B cell (primary cell): Measurements from ENCODE around the gene NFATC1. TPM values are rescaled to one million over a fixed set of nuclear protein-coding genes. Genes with fewer than 3 reads are reported as not detected.

Source experiments
- ATAC-seq: fragments of 200-7000 bp; cut with Tn5 transposase; one replicate; pipeline ENCODE4 v1.10.0; 2021; ENCODE audit warnings: low read depth, mild to moderate bottlenecking, moderate number of reproducible peaks, moderate library complexity
- CTCF ChIA-PET: fragments of 350-600 bp; sonication (Branson Sonifier 250); formaldehyde crosslinking; loops from one replicate; lab custom pipeline; 2021; ENCODE audit warnings: antibody characterized with exemption, inconsistent platforms; lab: Charles Lee
- POLR2A ChIA-PET: fragments of 350-600 bp; sonication (Branson Sonifier 250); formaldehyde crosslinking; loops from one replicate; lab custom pipeline; 2021; ENCODE audit warnings: antibody characterized with exemption; lab: Charles Lee
- DNase-seq: peaks from one replicate; pipeline ENCODE4 v3.0.0; 2013
- H2AFZ ChIP-seq: 2 replicates; pipeline ENCODE4 v1.6.1; 2012; ENCODE audit warnings: mild to moderate bottlenecking, low read depth, low read length; ENCODE audit not compliant: insufficient read depth, poor library complexity, severe bottlenecking
- H3K27ac ChIP-seq, 2 donors: 1 replicate in 1 of 2; 2 replicates in 1 of 2; pipeline ENCODE4 v1.5.1; 2012 to 2013; ENCODE audit warnings: low read length in 2 of 2, mild to moderate bottlenecking in 2 of 2, moderate library complexity in 1 of 2
- H3K27me3 ChIP-seq, 4 experiments: fragments of 200-600 bp in 1 of 4; sonication (generic) in 1 of 4; replicated peaks in 1 of 4; 1 replicate in 2 of 4; 2 replicates in 2 of 4; pipeline versions ENCODE4 v1.6.1 to v1.7.0; 2013 to 2016; ENCODE audit warnings: low read length in 3 of 4, mild to moderate bottlenecking in 2 of 4, mixed read lengths in 1 of 4, moderate library complexity in 1 of 4; ENCODE audit not compliant: insufficient read depth in 4 of 4, control insufficient read depth in 3 of 4; ENCODE audit errors: control extremely low read depth in 1 of 4
- H3K36me3 ChIP-seq, 2 experiments: replicated peaks in 1 of 2; 1 replicate in 1 of 2; 2 replicates in 1 of 2; pipeline versions ENCODE4 v1.6.1 to v1.7.1; 2013; ENCODE audit warnings: low read length in 1 of 2; ENCODE audit not compliant: insufficient read depth in 2 of 2, control insufficient read depth in 1 of 2; ENCODE audit errors: control extremely low read depth in 1 of 2, extremely low read depth in 1 of 2
- H3K4me1 ChIP-seq, 2 donors: fragments of 200-600 bp in 1 of 2; sonication (generic) in 1 of 2; 1 replicate in 1 of 2; 2 replicates in 1 of 2; pipeline versions ENCODE4 v1.5.1 to v1.6.1; 2013 to 2017; ENCODE audit warnings: low read length in 2 of 2; ENCODE audit not compliant: control insufficient read depth in 2 of 2, insufficient read depth in 2 of 2
- H3K4me2 ChIP-seq: replicated peaks from 2 replicates; pipeline ENCODE3; 2012; ENCODE audit warnings: mild to moderate bottlenecking, low read depth, low read length; ENCODE audit not compliant: poor library complexity, severe bottlenecking
- H3K4me3 ChIP-seq, 5 experiments: fragments of 200-600 bp in 1 of 5; sonication (generic) in 1 of 5; 1 replicate in 3 of 5; 2 replicates in 2 of 5; pipeline versions ENCODE4 v1.5.1 to v1.7.0; 2011 to 2016; ENCODE audit warnings: low read length in 4 of 5, mild to moderate bottlenecking in 4 of 5, low read depth in 2 of 5, control low read depth in 1 of 5, moderate library complexity in 1 of 5; ENCODE audit not compliant: insufficient read depth in 1 of 5; ENCODE audit errors: control extremely low read depth in 1 of 5, extremely low read depth in 1 of 5
- H3K79me2 ChIP-seq: fragments of 200-600 bp; sonication (generic); one replicate; pipeline ENCODE4 v1.6.0; 2016; ENCODE audit warnings: low read length; ENCODE audit not compliant: control insufficient read depth, insufficient read depth
- H3K9ac ChIP-seq: fragments of 200-600 bp; sonication (generic); 2 replicates; pipeline ENCODE4 v1.6.1; 2017; ENCODE audit warnings: mild to moderate bottlenecking, low read length, moderate library complexity
- H3K9me3 ChIP-seq, 3 donors: one replicate each; pipeline versions ENCODE4 v1.6.1 to v1.7.1; 2013; ENCODE audit warnings: low read length in 2 of 3; ENCODE audit not compliant: control insufficient read depth in 2 of 3, insufficient read depth in 1 of 3; ENCODE audit errors: control extremely low read depth in 1 of 3
- H4K20me1 ChIP-seq: 2 replicates; pipeline ENCODE4 v1.6.0; 2012; ENCODE audit warnings: mild to moderate bottlenecking, low read length; ENCODE audit not compliant: insufficient read depth, control insufficient read depth, poor library complexity, severe bottlenecking
- H3K27ac Mint-ChIP-seq: one replicate; pipeline ENCODE4 v1.8.0; 2021; ENCODE audit warnings: mixed read lengths
- H3K27me3 Mint-ChIP-seq: one replicate; pipeline ENCODE4 v1.8.0; 2021; ENCODE audit warnings: mixed read lengths
- H3K4me1 Mint-ChIP-seq: one replicate; pipeline ENCODE4 v1.8.0; 2021; ENCODE audit warnings: mixed read lengths
- H3K4me3 Mint-ChIP-seq: one replicate; pipeline ENCODE4 v1.8.0; 2021; ENCODE audit warnings: mixed read lengths
- H3K9me3 Mint-ChIP-seq: one replicate; pipeline ENCODE4 v1.8.0; 2022; ENCODE audit warnings: mixed read lengths; ENCODE audit not compliant: insufficient read depth
- EZH2 ChIP-seq: IDR thresholded peaks from 2 replicates; pipeline ENCODE4 v1.6.1; 2012; ENCODE audit warnings: borderline replicate concordance, low read depth, mild to moderate bottlenecking, moderate library complexity, low read length; ENCODE audit not compliant: insufficient read depth, poor library complexity, severe bottlenecking
- WGBS: methylation state at CpG from one replicate; pipeline ENCODE4 v1.1.5; 2013; ENCODE audit warnings: missing lambda C conversion rate; ENCODE audit not compliant: insufficient coverage; 5-methylcytosine and 5-hydroxymethylcytosine counted together
- intact Hi-C: fragments of 100-400 bp; cut with micrococcal nuclease; formaldehyde crosslinking; loops from one replicate; pipeline ENCODE4 v1.10.0; 2022
- polyA plus RNA-seq: library from polyadenylated mRNA; depleted of rRNA; stranded (reverse); fragments of >200 nt; gene quantifications from 2 replicates; pipeline ENCODE4 v1.2.3, GENCODE V29; 2012
- total RNA-seq, 2 donors: library from RNA; stranded (reverse); fragments of 120-200 nt in 1 of 2; gene quantifications; 1 replicate in 1 of 2; 2 replicates in 1 of 2; pipeline versions ENCODE4 v1.2.3 to v1.2.4, GENCODE V29; 2013 to 2022
- TF ChIP-seq, protein P1 (sequence below): fragments of 200-600 bp; IDR thresholded peaks from one replicate; pipeline ENCODE4 v1.8.0; 2022; ENCODE audit warnings: antibody characterized with exemption, mild to moderate bottlenecking

NFATC1 gene
- total and polyA plus RNA-seq, 2 donors (not counting 1 experiment from before 2014, with no cell fraction given) = 32.2 to 108 TPM

DNA sequence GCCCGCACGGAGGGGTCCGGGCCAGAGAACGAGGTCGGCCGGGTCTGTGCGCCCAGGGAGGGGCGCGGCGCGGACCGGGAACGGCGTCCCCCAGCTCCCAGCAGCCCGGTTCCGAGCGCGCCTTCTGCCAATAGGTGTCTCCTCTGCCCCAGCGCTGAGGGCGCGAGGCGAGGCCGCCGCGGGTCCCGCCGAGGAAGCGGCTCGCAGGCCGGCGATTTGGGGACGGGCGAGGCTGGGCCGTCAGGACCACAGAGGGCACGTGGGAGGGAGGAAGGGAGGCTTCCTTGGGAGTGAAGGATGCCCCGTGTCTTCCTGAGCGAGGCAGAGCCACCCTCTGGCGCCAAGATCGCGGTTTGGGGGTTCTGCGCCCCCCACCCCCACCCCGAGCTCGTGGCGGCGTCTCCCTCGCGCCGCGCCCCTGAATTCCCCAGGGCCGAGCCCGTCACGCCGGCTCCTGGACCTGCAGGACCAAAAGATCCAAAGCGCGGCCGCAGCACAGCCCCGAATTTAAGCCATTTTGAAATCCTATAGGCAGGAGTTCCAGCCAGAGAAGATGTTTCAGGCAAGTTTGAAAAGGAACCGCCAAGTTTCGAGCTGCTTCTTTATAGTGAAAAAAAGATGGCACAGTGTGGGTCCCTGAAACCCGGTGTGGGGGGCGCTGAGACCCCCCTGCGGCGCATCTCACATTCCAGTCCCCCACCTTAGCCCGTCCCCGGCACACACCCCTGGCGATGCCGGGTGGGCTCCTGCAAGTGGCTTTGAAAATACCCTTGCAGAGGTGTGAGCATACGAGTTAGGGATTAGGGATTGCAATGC is 909 bp downstream of the NFATC1 start:
- H3K4me1 Mint-ChIP-seq = peaks cover 50% of the 10 kb centered on the region
- peak overlapping the region; percentile 98 for H3K4me2 ChIP-seq
- H4K20me1 ChIP-seq = peaks cover 21% of the 10 kb centered on the region
- no peaks in the 10 kb centered on the region for H3K27me3 Mint-ChIP-seq
- H3K27me3 ChIP-seq = peaks cover 0 to 3% (median 0%) of the 10 kb centered on the region in 4 experiments
- H3K4me1 ChIP-seq = peaks cover 48 to 58% of the 10 kb centered on the region in 2 donors
- ATAC-seq = peak; percentile 13
- intact Hi-C loops = loop anchor here (1.0 kb wide), 1 partner anchor 127 kb away; no protein-coding TSS in a partner anchor
- H3K79me2 ChIP-seq = peaks cover 48% of the 10 kb centered on the region
- TF ChIP-seq, protein P1, sequence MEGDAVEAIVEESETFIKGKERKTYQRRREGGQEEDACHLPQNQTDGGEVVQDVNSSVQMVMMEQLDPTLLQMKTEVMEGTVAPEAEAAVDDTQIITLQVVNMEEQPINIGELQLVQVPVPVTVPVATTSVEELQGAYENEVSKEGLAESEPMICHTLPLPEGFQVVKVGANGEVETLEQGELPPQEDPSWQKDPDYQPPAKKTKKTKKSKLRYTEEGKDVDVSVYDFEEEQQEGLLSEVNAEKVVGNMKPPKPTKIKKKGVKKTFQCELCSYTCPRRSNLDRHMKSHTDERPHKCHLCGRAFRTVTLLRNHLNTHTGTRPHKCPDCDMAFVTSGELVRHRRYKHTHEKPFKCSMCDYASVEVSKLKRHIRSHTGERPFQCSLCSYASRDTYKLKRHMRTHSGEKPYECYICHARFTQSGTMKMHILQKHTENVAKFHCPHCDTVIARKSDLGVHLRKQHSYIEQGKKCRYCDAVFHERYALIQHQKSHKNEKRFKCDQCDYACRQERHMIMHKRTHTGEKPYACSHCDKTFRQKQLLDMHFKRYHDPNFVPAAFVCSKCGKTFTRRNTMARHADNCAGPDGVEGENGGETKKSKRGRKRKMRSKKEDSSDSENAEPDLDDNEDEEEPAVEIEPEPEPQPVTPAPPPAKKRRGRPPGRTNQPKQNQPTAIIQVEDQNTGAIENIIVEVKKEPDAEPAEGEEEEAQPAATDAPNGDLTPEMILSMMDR = no peak
- no peak for TF ChIP-seq EZH2
- no peak overlapping the region for H2AFZ ChIP-seq
- H3K9me3 Mint-ChIP-seq = no peaks in the 10 kb centered on the region
- peaks cover 0 to 4% of the 10 kb centered on the region in 2 experiments for H3K36me3 ChIP-seq
- ChIA-PET POLR2A (interaction anchor here (1.1 to 2.6 kb wide), 4 partner anchors 9 to 127 kb away, joined by 4 to 13 read pairs (median 8); no protein-coding TSS in a partner anchor), CTCF (interaction anchor here (0.9 to 4.3 kb wide), 14 partner anchors 8 to 134 kb away, joined by 3 to 38 read pairs (median 7); no protein-coding TSS in a partner anchor)
- H3K9ac ChIP-seq = peak overlapping the region; percentile 72
- H3K27ac Mint-ChIP-seq = peak overlapping the region; percentile 68
- no peaks in the 10 kb centered on the region for H3K9me3 ChIP-seq
- peak overlapping the region; percentile 84 for H3K4me3 Mint-ChIP-seq
- peak overlapping the region in 4 of 5 experiments; percentile 39 to 73 (median 60) for H3K4me3 ChIP-seq
- peak; percentile 73 for DNase-seq
- WGBS = 4% methylated on average over 59 of the region's 68 CpGs
- H3K27ac ChIP-seq = peak overlapping the region in 1 of 2 donors; percentile 69
